GM18499 (cell line): Measurements from ENCODE around the gene KLF11.
A peak's percentile ranks its signal among the peaks of the same experiment; 100 is the strongest.

Experiments
- ATAC-seq: cut with Tn5 transposase; IDR thresholded peaks from one replicate; pipeline ENCODE4 v1.9.1; 2021; ENCODE audit warnings: moderate number of reproducible peaks; ENCODE audit not compliant: insufficient read depth, unreplicated experiment

KLF11 gene

GRCh38 chr2:10043256-10043905, at the start of gene KLF11:
TSS of gene KLF11 (plus strand) at chr2:10043550. CDS start at chr2:10043717, 167 bp downstream.
- peak; percentile 36 for ATAC-seq

GRCh38 chr2:9994462-9994861, 48.9 kb upstream of the KLF11 start:
- ATAC-seq: no peak

- no peak for ATAC-seq
These were observed 48.3 kb upstream of the KLF11 start for GRCh38 chr2:9995059-9995458.

GRCh38 chr2:9996321-9996720, 47.0 kb upstream of the KLF11 start:
- ATAC-seq: no peak

GRCh38 chr2:9997936-9998335, 45.4 kb upstream of the KLF11 start:
- no peak for ATAC-seq

GRCh38 chr2:9998916-9999654, 44.3 kb upstream of the KLF11 start:
- ATAC-seq: no peak

GRCh38 chr2:9999693-10000092, 43.7 kb upstream of the KLF11 start:
- no peak for ATAC-seq

GRCh38 chr2:10000541-10000940, 42.8 kb upstream of the KLF11 start:
- no peak for ATAC-seq

GRCh38 chr2:10001586-10001985, 41.8 kb upstream of the KLF11 start:
- no peak for ATAC-seq

GRCh38 chr2:10002109-10002508, 41.2 kb upstream of the KLF11 start:
- ATAC-seq: no peak

- no peak for ATAC-seq
These were observed 40.7 kb upstream of the KLF11 start for GRCh38 chr2:10002681-10003080.

GRCh38 chr2:10003206-10004125, 39.9 kb upstream of the KLF11 start:
- no peak for ATAC-seq

GRCh38 chr2:10004401-10004800, 38.9 kb upstream of the KLF11 start:
- ATAC-seq: no peak

GRCh38 chr2:10004836-10005235, 38.5 kb upstream of the KLF11 start:
- ATAC-seq: no peak

GRCh38 chr2:10005461-10006235, 37.7 kb upstream of the KLF11 start:
- no peak for ATAC-seq

GRCh38 chr2:10006236-10007161, 36.9 kb upstream of the KLF11 start:
- no peak for ATAC-seq

GRCh38 chr2:10007435-10007834, 35.9 kb upstream of the KLF11 start:
- no peak for ATAC-seq

GRCh38 chr2:10007921-10008808, 35.2 kb upstream of the KLF11 start:
- no peak for ATAC-seq
